Endothelial cell of umbilical vein (primary cell): Measurements from ENCODE around the gene UBB.

ENCODE experiments used
- CTCF ChIP-seq, 2 donors: IDR thresholded peaks; 1 replicate in 1 of 2; 2 replicates in 1 of 2; pipeline ENCODE4 v1.5.1; 2011; ENCODE audit warnings: low read length in 2 of 2, mild to moderate bottlenecking in 2 of 2, moderate library complexity in 2 of 2, control low read depth in 1 of 2, inconsistent platforms in 1 of 2, low read depth in 1 of 2; ENCODE audit not compliant: insufficient read depth in 1 of 2; ENCODE audit errors: extremely low read depth in 1 of 2
- EZH2 ChIP-seq: IDR thresholded peaks from 2 replicates; pipeline ENCODE4 v1.6.1; 2012; ENCODE audit warnings: borderline replicate concordance, low read depth, mild to moderate bottlenecking, moderate library complexity, low read length, inconsistent platforms; ENCODE audit not compliant: severe bottlenecking
- MAX ChIP-seq: IDR thresholded peaks from 2 replicates; pipeline ENCODE4 v1.6.1; 2011; ENCODE audit not compliant: insufficient read depth, insufficient read length
- POLR2A ChIP-seq: IDR thresholded peaks from 2 replicates; pipeline ENCODE4 v1.6.1; 2012; ENCODE audit warnings: low read depth, mild to moderate bottlenecking, control low read depth, low read length

- TF ChIP-seq POLR2A (no peak), CTCF (IDR thresholded peaks at IDR 0.05; ENCODE audit: extremely low read depth in 1 of 2, insufficient read depth in 1 of 2, low read depth in 1 of 2, low read length in 2 of 2) (no peak), EZH2 (no peak), MAX (no peak)
Measured at GRCh38 chr17:16374146-16374938, 6.5 kb upstream of the UBB start.
